ENCODE data around the gene PGM1. TPM values are rescaled to one million over a fixed set of nuclear protein-coding genes. Genes with fewer than 3 reads are reported as not detected.

Gene PGM1
- total RNA-seq, 1 donor from 2014 or later, result 22.7 TPM

DNA sequence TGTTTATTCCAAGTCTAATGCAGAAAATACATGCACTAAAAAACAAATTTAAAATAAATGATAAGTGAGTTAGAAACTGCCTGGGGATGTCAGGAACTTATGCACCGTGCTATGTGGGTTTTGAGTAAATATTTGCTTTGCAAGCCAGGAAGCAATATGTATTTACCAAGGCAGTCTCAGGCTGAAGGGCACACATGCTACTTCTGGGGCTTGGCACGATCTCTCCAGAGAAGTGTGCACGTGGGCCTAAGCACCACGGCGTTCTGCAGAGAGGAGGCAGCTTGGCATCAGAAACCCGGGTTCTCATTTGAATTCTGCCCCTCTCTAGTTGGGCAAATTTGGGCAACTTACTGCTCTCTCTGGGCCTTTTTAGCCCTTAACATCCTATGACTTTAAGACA lies 108.0 kb downstream of the PGM1 start:
- Mint-ChIP-seq H3K4me1 (peaks cover 25% of the 10 kb centered on the region), H3K9me3 (no peaks in the 10 kb centered on the region), H3K36me3 (no peaks in the 10 kb centered on the region), H3K27ac (no peak overlapping the region), H3K27me3 (ENCODE audit: insufficient read depth, low read depth) (no peaks in the 10 kb centered on the region), H3K4me3 (no peak overlapping the region)
- TF ChIP-seq EZH2 (IDR thresholded peaks at IDR 0.05) (no peak), CTCF (IDR thresholded peaks at IDR 0.05) (no peak), EZH2phosphoT487 (IDR thresholded peaks at IDR 0.05) (no peak)
- no peak overlapping the region for H2AFZ ChIP-seq (replicated peaks)
- H3K9me3 ChIP-seq (ENCODE audit: low read depth), result no peaks in the 10 kb centered on the region
- H3K4me3 ChIP-seq, result no peak overlapping the region
- H3K27ac ChIP-seq, result no peak overlapping the region
- no peaks in the 10 kb centered on the region for H3K36me3 ChIP-seq
- H3K27me3 ChIP-seq, result no peaks in the 10 kb centered on the region
- no peak overlapping the region for H3K4me2 ChIP-seq
- peaks cover 12% of the 10 kb centered on the region for H3F3A ChIP-seq (ENCODE audit: low read depth)
- no peak overlapping the region for H3K9ac ChIP-seq
- no peaks in the 10 kb centered on the region for H3K79me2 ChIP-seq (ENCODE audit: low read depth)
- no peaks in the 10 kb centered on the region for H4K20me1 ChIP-seq (ENCODE audit: low read depth)
- H3K4me1 ChIP-seq, result peaks cover 15% of the 10 kb centered on the region
- DNase-seq (ENCODE audit: low spot score), result no peak

DNA sequence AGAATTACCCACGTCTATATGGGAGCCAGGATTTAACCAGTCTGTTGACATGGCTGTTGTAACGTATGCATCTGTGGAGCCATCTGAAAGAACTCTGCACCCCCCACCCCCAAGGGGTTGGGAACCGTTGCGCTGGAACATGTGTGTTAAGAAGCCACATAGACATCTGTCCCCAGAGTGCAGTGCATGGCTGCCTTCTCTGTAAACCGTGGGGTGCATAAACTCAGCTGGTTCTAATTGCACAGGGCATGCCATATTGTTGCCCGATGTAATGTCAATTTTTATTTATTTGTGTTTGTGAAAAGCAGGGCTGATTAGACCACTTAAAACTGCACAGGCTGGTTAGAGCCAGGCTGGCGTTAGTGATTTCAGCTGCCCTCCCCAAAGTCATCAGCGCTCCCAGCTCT lies 110.5 kb downstream of the PGM1 start:
- H3K27ac ChIP-seq, result no peak overlapping the region
- no peaks in the 10 kb centered on the region for H4K20me1 ChIP-seq (ENCODE audit: low read depth)
- H3K4me1 ChIP-seq, result peaks cover 22% of the 10 kb centered on the region
- Mint-ChIP-seq H3K9me3 (no peaks in the 10 kb centered on the region), H3K27me3 (ENCODE audit: insufficient read depth, low read depth) (peaks cover 3% of the 10 kb centered on the region), H3K27ac (peak overlapping the region; percentile 89), H3K36me3 (no peaks in the 10 kb centered on the region), H3K4me3 (no peak overlapping the region), H3K4me1 (peaks cover 25% of the 10 kb centered on the region)
- no peak for TF ChIP-seq EZH2 (IDR thresholded peaks at IDR 0.05)
- no peak for TF ChIP-seq EZH2phosphoT487 (IDR thresholded peaks at IDR 0.05)
- TF ChIP-seq CTCF (IDR thresholded peaks at IDR 0.05), result no peak
- H2AFZ ChIP-seq (replicated peaks), result no peak overlapping the region
- no peaks in the 10 kb centered on the region for H3K27me3 ChIP-seq
- no peaks in the 10 kb centered on the region for H3K9me3 ChIP-seq (ENCODE audit: low read depth)
- H3K4me2 ChIP-seq, result peak overlapping the region; percentile 44
- H3K36me3 ChIP-seq, result no peaks in the 10 kb centered on the region
- no peak overlapping the region for H3K9ac ChIP-seq
- H3F3A ChIP-seq (ENCODE audit: low read depth), result peaks cover 12% of the 10 kb centered on the region
- H3K4me3 ChIP-seq, result no peak overlapping the region
- no peaks in the 10 kb centered on the region for H3K79me2 ChIP-seq (ENCODE audit: low read depth)
- DNase-seq (ENCODE audit: low spot score), result no peak

GRCh38 chr1:63704443-63704842 lies 111.2 kb downstream of the PGM1 start:
- Mint-ChIP-seq H3K4me3 (no peak overlapping the region), H3K36me3 (no peaks in the 10 kb centered on the region), H3K9me3 (no peaks in the 10 kb centered on the region), H3K4me1 (peaks cover 25% of the 10 kb centered on the region), H3K27me3 (ENCODE audit: insufficient read depth, low read depth) (peaks cover 3% of the 10 kb centered on the region), H3K27ac (peak overlapping the region; percentile 85)
- H3K4me3 ChIP-seq, result no peak overlapping the region
- DNase-seq (ENCODE audit: low spot score), result no peak
- peaks cover 12% of the 10 kb centered on the region for H3F3A ChIP-seq (ENCODE audit: low read depth)
- no peak overlapping the region for H3K9ac ChIP-seq
- peaks cover 22% of the 10 kb centered on the region for H3K4me1 ChIP-seq
- no peak overlapping the region for H3K27ac ChIP-seq
- no peaks in the 10 kb centered on the region for H4K20me1 ChIP-seq (ENCODE audit: low read depth)
- H3K36me3 ChIP-seq, result no peaks in the 10 kb centered on the region
- no peak for TF ChIP-seq CTCF (IDR thresholded peaks at IDR 0.05)
- no peak for TF ChIP-seq EZH2 (IDR thresholded peaks at IDR 0.05)
- no peak for TF ChIP-seq EZH2phosphoT487 (IDR thresholded peaks at IDR 0.05)
- H3K79me2 ChIP-seq (ENCODE audit: low read depth), result no peaks in the 10 kb centered on the region
- H3K9me3 ChIP-seq (ENCODE audit: low read depth), result no peaks in the 10 kb centered on the region
- no peak overlapping the region for H3K4me2 ChIP-seq
- H2AFZ ChIP-seq (replicated peaks), result no peak overlapping the region
- H3K27me3 ChIP-seq, result no peaks in the 10 kb centered on the region

Measured in neural progenitor cell (in vitro differentiated cells).